Stimulated activated CD4-positive, alpha-beta T cell treated with anti-CD3 and anti-CD28 coated beads, TNF-alpha, amount 100 ng/mL, for 24 hours (primary cell): ENCODE results near the gene FAM107B.

ENCODE experiments used
- DNase-seq, 3 experiments: peaks; one replicate each; pipeline ENCODE4 v3.0.0-alpha.2; 2020; ENCODE audit warnings: low read depth in 3 of 3

FAM107B gene

GRCh38 chr10:14558025-14558424 lies 216.7 kb downstream of the FAM107B start:
- no peak for DNase-seq

GRCh38 chr10:14557567-14557966 lies 217.1 kb downstream of the FAM107B start:
- no peak for DNase-seq

- no peak for DNase-seq
Observed at GRCh38 chr10:14556285-14556956, 218.3 kb downstream of the FAM107B start.

GRCh38 chr10:14555807-14556206 lies 218.9 kb downstream of the FAM107B start:
- DNase-seq: no peak

- DNase-seq: no peak
Observed at GRCh38 chr10:14554491-14555205, 220.0 kb downstream of the FAM107B start.

- no peak for DNase-seq
Observed at GRCh38 chr10:14554091-14554490, 220.6 kb downstream of the FAM107B start.

GRCh38 chr10:14553448-14553847 lies 221.2 kb downstream of the FAM107B start:
- no peak for DNase-seq

- DNase-seq: no peak
Observed at GRCh38 chr10:14552015-14552414, 222.7 kb downstream of the FAM107B start.

GRCh38 chr10:14550471-14550981 lies 224.2 kb downstream of the FAM107B start:
- no peak for DNase-seq

- no peak for DNase-seq
Observed at GRCh38 chr10:14549496-14549895, 225.2 kb downstream of the FAM107B start.

GRCh38 chr10:14548970-14549369 lies 225.7 kb downstream of the FAM107B start:
- DNase-seq: no peak

GRCh38 chr10:14548474-14548873 lies 226.2 kb downstream of the FAM107B start:
- DNase-seq: no peak

- no peak for DNase-seq
Observed at GRCh38 chr10:14547816-14548215, 226.9 kb downstream of the FAM107B start.

- no peak for DNase-seq
Observed at GRCh38 chr10:14545827-14546226, 228.9 kb downstream of the FAM107B start.

GRCh38 chr10:14543904-14544210 lies 230.8 kb downstream of the FAM107B start:
- no peak for DNase-seq

GRCh38 chr10:14543046-14543903 lies 231.4 kb downstream of the FAM107B start:
- DNase-seq: peak in 1 of 3 experiments; percentile 34

- no peak for DNase-seq
Observed at GRCh38 chr10:14541379-14541778, 233.3 kb downstream of the FAM107B start.

GRCh38 chr10:14540611-14541010 lies 234.1 kb downstream of the FAM107B start:
- DNase-seq: no peak

- no peak for DNase-seq
Observed at GRCh38 chr10:14540062-14540461, 234.6 kb downstream of the FAM107B start.

- DNase-seq: no peak
Observed at GRCh38 chr10:14539176-14539575, 235.5 kb downstream of the FAM107B start.

GRCh38 chr10:14536241-14537213 lies 238.2 kb downstream of the FAM107B start:
- peak; percentile 28 to 48 (median 33) for DNase-seq
